LNCaP clone FGC (cell line): ENCODE results near the gene NAALADL2.
"Not testable (repeated sequence)": the region's sequence is repeated elsewhere in the genome, so short reads cannot be mapped to it uniquely, and the experiment has no call there.

Experiments
- DNase-seq: peaks from one replicate; pipeline ENCODE4 v3.0.0-alpha.2; 2011; ENCODE audit warnings: low read depth
- H3K4me3 ChIP-seq: 2 replicates; pipeline ENCODE4 v1.5.1; 2011; ENCODE audit warnings: mild to moderate bottlenecking, low read depth, low read length, control low read depth
- CTCF ChIP-seq: IDR thresholded peaks from 2 replicates; pipeline ENCODE4 v1.5.1; 2012; ENCODE audit warnings: mild to moderate bottlenecking; ENCODE audit not compliant: control insufficient read depth, insufficient read depth; ENCODE audit errors: extremely low read depth

Gene NAALADL2

GRCh38 chr3:175346573-175347356 lies 487.6 kb downstream of the NAALADL2 start:
- peak; percentile 98 for DNase-seq
- no peak overlapping the region for H3K4me3 ChIP-seq
- no peak for TF ChIP-seq CTCF

- no peak for DNase-seq
- H3K4me3 ChIP-seq, result no peak overlapping the region
- TF ChIP-seq CTCF, result no peak
Observed at GRCh38 chr3:175349168-175349567, 490.0 kb downstream of the NAALADL2 start.

GRCh38 chr3:175355801-175356335 lies 496.7 kb downstream of the NAALADL2 start:
- TF ChIP-seq CTCF, result no peak
- no peak for DNase-seq
- H3K4me3 ChIP-seq, result no peak overlapping the region

- H3K4me3 ChIP-seq, result no peak overlapping the region
- DNase-seq, result no peak
- no peak for TF ChIP-seq CTCF
Observed at GRCh38 chr3:175356899-175357324, 497.8 kb downstream of the NAALADL2 start.

GRCh38 chr3:175357758-175358157 lies 498.6 kb downstream of the NAALADL2 start:
- TF ChIP-seq CTCF, result no peak
- no peak for DNase-seq
- no peak overlapping the region for H3K4me3 ChIP-seq

- no peak for DNase-seq
- no peak for TF ChIP-seq CTCF
- H3K4me3 ChIP-seq, result no peak overlapping the region
Observed at GRCh38 chr3:175358935-175359334, 499.8 kb downstream of the NAALADL2 start.

GRCh38 chr3:175370426-175370825 lies 511.3 kb downstream of the NAALADL2 start:
- DNase-seq, H3K4me3 ChIP-seq: not testable (repeated sequence)

GRCh38 chr3:175371187-175371586 lies 512.1 kb downstream of the NAALADL2 start:
- not testable (repeated sequence) for H3K4me3 ChIP-seq, DNase-seq
